GM18519 (cell line): Measurements from ENCODE around the gene HECTD2.
"Not testable (repeated sequence)": the region's sequence is repeated elsewhere in the genome, so short reads cannot be mapped to it uniquely, and the experiment has no call there.

Source experiments
- ATAC-seq: cut with Tn5 transposase; IDR thresholded peaks from one replicate; pipeline ENCODE4 v1.9.1; 2021; ENCODE audit warnings: mild to moderate bottlenecking, moderate library complexity; ENCODE audit not compliant: unreplicated experiment, low FRiP score

Gene HECTD2

GRCh38 chr10:91412354-91413087 lies 2.4 kb downstream of the HECTD2 start:
- ATAC-seq = no peak

DNA sequence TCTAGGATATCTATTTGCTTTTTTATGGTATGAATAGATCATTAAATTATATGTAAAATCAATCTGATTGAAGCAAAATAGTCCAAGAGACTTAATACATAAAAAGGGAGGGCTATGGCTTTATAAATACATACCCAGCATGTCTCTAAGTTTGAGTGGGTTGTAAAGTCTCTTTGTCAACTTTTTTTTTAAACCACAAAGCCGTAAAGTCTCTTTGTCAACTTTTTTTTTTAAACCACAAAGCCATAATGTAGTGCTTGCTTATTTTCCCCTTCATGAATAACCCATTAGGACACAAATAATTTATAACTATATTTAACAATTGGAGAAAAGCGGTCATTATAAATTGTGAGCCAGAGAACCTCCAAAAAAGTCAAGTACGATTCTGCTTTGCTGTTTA lies 5.7 kb downstream of the HECTD2 start:
- ATAC-seq = no peak

GRCh38 chr10:91416339-91416855 lies 6.3 kb downstream of the HECTD2 start:
- ATAC-seq = no peak

DNA sequence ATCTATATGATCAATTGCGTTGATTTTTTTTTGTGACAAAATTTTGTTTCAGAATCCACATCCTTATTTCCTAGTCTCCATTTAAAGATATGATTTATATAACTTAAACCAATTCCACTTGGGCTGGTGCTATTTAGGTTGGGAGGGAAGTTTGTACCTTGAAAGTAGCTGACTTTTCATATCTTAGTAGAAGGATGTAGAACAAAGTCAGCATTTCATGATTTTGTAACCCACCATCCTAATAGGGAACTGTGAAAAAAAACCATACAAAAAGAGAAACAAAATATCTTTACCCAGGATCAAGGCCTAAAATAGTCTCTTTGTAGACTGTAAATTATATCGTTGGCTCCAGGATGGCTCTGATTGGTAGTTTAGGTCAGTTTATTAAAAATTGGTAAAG lies 8.3 kb downstream of the HECTD2 start:
- no peak for ATAC-seq

- ATAC-seq = no peak
These were observed 10.7 kb downstream of the HECTD2 start for GRCh38 chr10:91420868-91421267.

- ATAC-seq = no peak
These were observed 12.8 kb downstream of the HECTD2 start for GRCh38 chr10:91422915-91423314.

GRCh38 chr10:91424016-91424415 lies 13.9 kb downstream of the HECTD2 start:
- ATAC-seq = no peak

GRCh38 chr10:91432175-91432574 lies 22.0 kb downstream of the HECTD2 start:
- no peak for ATAC-seq

- ATAC-seq = no peak
These were observed 23.5 kb downstream of the HECTD2 start for GRCh38 chr10:91433620-91434019.

- no peak for ATAC-seq
These were observed 23.9 kb downstream of the HECTD2 start for GRCh38 chr10:91434041-91434440.

DNA sequence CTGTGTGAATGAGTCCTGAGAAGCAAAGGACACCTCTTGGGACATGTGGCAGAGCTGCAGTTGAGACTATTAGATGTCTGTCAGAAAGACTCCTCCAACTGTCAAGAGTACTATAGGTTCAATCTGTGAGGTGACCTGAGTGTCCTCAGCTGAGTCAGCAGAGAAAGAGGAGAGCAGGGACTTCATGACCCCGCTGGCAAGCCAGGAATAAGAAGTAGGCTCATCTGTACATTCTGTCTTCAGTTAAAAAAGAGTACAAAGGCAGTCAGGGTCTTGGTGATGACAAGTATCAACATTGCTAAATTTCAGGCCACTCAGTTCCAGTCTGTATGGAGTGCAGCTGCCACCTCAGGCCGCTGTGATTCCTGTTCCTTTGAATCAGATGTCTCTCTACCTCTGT lies 25.1 kb downstream of the HECTD2 start:
- no peak for ATAC-seq

GRCh38 chr10:91438228-91438627 lies 28.1 kb downstream of the HECTD2 start:
- not testable (repeated sequence) for ATAC-seq

GRCh38 chr10:91444211-91445182 lies 34.4 kb downstream of the HECTD2 start:
- ATAC-seq = no peak

GRCh38 chr10:91452063-91452462 lies 41.9 kb downstream of the HECTD2 start:
- no peak for ATAC-seq

- ATAC-seq = no peak
These were observed 43.4 kb downstream of the HECTD2 start for GRCh38 chr10:91453535-91453934.

DNA sequence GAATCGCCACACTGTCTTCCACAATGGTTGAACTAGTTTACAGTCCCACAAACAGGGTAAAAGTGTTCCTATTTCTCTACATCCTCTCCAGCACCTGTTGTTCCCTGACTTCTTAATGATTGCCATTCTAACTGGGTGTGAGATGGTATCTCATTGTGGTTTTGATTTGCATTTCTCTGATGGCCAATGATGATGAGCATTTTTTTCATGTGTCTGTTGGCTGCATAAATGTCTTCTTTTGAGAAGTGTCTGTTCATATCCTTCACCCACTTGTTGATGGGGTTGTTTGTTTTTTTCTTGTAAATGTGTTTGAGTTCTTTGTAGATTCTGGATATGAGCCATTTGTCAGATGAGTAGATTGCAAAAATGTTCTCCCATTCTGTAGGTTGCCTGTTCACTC lies 45.0 kb downstream of the HECTD2 start:
- ATAC-seq = not testable (repeated sequence)

- ATAC-seq = no peak
These were observed 50.5 kb downstream of the HECTD2 start for GRCh38 chr10:91460681-91461080.

GRCh38 chr10:91462423-91462822 lies 52.3 kb downstream of the HECTD2 start:
- no peak for ATAC-seq

GRCh38 chr10:91464500-91464899 lies 54.4 kb downstream of the HECTD2 start:
- no peak for ATAC-seq

- no peak for ATAC-seq
These were observed 55.1 kb downstream of the HECTD2 start for GRCh38 chr10:91465261-91465660.

- no peak for ATAC-seq
These were observed 57.0 kb downstream of the HECTD2 start for GRCh38 chr10:91467114-91467513.
